Vagina (tissue), 2 donors: ENCODE measurements around the gene MALL. TPM values are rescaled to one million over a fixed set of nuclear protein-coding genes. Genes with fewer than 3 reads are reported as not detected.
"Not testable (repeated sequence)": the region's sequence is repeated elsewhere in the genome, so short reads cannot be mapped to it uniquely, and the experiment has no call there.

Source experiments
- DNase-seq, 2 donors: peaks; one replicate each; pipeline ENCODE4 v3.0.0-alpha.2; 2017; ENCODE audit errors: extremely low spot score in 2 of 2
- H3K27ac ChIP-seq: fragments of 200-600 bp; sonication (generic); one replicate; pipeline ENCODE4 v1.5.1; 2019
- H3K27me3 ChIP-seq: fragments of 200-600 bp; sonication (generic); one replicate; pipeline ENCODE4 v1.5.1; 2019
- H3K36me3 ChIP-seq, 2 donors: fragments of 200-600 bp; sonication (generic); one replicate each; pipeline ENCODE4 v1.5.1; 2017 to 2019
- H3K4me1 ChIP-seq: fragments of 200-600 bp; sonication (generic); one replicate; pipeline ENCODE4 v1.5.1; 2019
- H3K4me3 ChIP-seq, 2 donors: fragments of 200-600 bp; sonication (generic); 1 replicate in 1 of 2; 2 replicates in 1 of 2; pipeline ENCODE4 v1.5.1; 2016 to 2019
- H3K9me3 ChIP-seq: fragments of 200-600 bp; sonication (generic); one replicate; pipeline ENCODE4 v1.5.1; 2019
- POLR2A ChIP-seq, 2 donors: fragments of 450-650 bp; IDR thresholded peaks; one replicate each; pipeline ENCODE4 v1.6.1; 2017; ENCODE audit warnings: antibody characterized with exemption in 2 of 2, mild to moderate bottlenecking in 2 of 2, moderate library complexity in 2 of 2
- POLR2AphosphoS5 ChIP-seq, 2 donors: sonication (generic); formaldehyde crosslinking; IDR thresholded peaks; one replicate each; pipeline ENCODE4 v1.9.0; 2017; ENCODE audit warnings: antibody characterized with exemption in 2 of 2, mild to moderate bottlenecking in 2 of 2, low read depth in 1 of 2; ENCODE audit not compliant: insufficient read depth in 1 of 2
- intact Hi-C: fragments of 100-400 bp; cut with DNase I; formaldehyde crosslinking; loops from one replicate; pipeline ENCODE4 v1.15.1; 2023
- total RNA-seq: library from RNA; depleted of rRNA; stranded (reverse); fragments of >200 nt; gene quantifications from one replicate; pipeline ENCODE4 v1.2.3, GENCODE V29; 2016
- TF ChIP-seq, protein P1 (sequence below), 3 experiments: fragments of 450-650 bp in 2 of 3; fragments of 200-600 bp in 1 of 3; sonication (generic) in 1 of 3; IDR thresholded peaks; one replicate each; pipeline ENCODE4 v1.5.1; 2017 to 2019; ENCODE audit warnings: antibody characterized with exemption in 3 of 3, mild to moderate bottlenecking in 2 of 3, moderate library complexity in 2 of 3

The MALL gene
- total RNA-seq, 1 donor from 2014 or later: 56.7 TPM

DNA sequence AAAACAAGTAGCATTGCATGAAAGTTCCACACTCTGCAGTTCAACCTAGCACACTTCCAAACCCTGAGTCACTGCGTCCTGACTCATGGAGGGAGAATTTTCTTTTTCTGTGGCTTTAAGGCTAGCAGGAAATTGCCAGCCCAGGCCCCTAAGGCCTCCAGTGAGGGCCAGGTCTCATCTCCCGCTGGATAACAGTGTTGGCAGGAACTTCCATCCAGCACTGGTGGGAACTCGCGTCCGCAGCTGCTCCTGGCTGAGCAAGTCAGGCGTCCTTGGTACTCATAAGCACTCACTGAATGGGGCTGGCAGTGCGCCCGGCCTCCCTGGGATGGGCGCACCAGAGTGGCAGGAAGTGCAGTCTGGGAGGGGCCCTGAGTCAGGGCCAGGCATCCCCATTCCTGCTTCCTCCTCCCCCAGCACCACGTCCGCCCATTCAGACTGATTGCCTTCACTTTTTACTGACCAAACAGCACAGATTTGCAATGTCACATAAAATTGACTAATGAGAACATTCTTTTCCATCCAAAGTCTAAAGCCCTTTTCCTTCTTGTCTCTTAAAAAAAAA, 14.3 kb downstream of the MALL start:
- H3K4me3 ChIP-seq: peak overlapping the region; percentile 16 to 30
- no peaks in the 10 kb centered on the region for H3K27me3 ChIP-seq
- peak; percentile 91 to 95 for TF ChIP-seq POLR2AphosphoS5 (IDR thresholded peaks at IDR 0.05; ENCODE audit: insufficient read depth in 1 of 2, low read depth in 1 of 2)
- TF ChIP-seq, protein P1, sequence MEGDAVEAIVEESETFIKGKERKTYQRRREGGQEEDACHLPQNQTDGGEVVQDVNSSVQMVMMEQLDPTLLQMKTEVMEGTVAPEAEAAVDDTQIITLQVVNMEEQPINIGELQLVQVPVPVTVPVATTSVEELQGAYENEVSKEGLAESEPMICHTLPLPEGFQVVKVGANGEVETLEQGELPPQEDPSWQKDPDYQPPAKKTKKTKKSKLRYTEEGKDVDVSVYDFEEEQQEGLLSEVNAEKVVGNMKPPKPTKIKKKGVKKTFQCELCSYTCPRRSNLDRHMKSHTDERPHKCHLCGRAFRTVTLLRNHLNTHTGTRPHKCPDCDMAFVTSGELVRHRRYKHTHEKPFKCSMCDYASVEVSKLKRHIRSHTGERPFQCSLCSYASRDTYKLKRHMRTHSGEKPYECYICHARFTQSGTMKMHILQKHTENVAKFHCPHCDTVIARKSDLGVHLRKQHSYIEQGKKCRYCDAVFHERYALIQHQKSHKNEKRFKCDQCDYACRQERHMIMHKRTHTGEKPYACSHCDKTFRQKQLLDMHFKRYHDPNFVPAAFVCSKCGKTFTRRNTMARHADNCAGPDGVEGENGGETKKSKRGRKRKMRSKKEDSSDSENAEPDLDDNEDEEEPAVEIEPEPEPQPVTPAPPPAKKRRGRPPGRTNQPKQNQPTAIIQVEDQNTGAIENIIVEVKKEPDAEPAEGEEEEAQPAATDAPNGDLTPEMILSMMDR (IDR thresholded peaks at IDR 0.05): no peak
- intact Hi-C loops: no loop called here
- no peaks in the 10 kb centered on the region for H3K9me3 ChIP-seq
- H3K27ac ChIP-seq: peak overlapping the region; percentile 84
- H3K4me1 ChIP-seq: peaks cover 59% of the 10 kb centered on the region
- DNase-seq: peak; percentile 97 to 98
- H3K36me3 ChIP-seq: no peaks in the 10 kb centered on the region

DNA sequence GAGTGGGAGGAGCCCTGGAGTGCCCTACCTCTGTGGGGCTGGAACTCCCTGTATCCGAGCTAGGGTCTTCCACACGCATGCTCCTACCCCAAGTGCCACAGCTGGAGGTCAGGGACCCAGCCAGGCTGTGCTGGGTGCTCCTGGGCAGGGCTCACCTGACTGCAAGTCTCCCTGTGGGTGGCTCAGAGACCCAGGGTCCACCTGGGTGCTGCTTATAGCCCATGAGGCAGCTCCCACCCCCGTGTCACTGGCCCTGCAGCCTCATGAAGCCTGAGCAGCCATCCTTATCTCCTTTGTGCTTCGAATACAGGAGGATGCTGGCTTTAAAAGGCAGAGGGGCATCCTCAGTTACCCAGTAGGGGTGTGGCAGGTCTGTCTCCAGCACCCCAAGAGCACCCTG, 14.7 kb downstream of the MALL start:
- intact Hi-C loops: not testable (repeated sequence)
- Histone ChIP-seq H3K4me3 (peak overlapping the region in 1 of 2 donors; percentile 30), H3K4me1 (peaks cover 61% of the 10 kb centered on the region)

DNA sequence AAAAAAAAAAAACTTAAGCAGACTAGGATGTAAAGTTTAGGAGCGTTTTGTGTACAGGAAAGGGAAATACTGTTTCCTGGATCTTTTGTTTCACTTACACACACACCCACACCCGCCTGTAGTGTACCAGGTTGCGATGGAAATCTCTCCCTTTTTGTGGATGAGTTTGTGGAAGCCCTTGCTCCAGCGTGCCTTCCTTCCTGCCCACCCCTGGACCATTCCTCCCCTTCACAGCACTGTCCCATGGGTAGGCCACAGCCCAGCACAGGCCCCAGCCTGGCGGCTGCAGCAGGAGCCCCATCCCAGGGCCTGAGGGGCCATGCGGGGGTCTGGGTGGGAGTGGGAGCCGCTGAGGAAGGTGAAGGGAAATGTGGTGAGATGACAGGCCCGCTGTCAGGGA, 15.1 kb downstream of the MALL start:
- H3K27ac ChIP-seq: peak overlapping the region; percentile 84
- no peaks in the 10 kb centered on the region for H3K36me3 ChIP-seq

More for the DNA sequence above, 14.7 kb downstream of the MALL start:
- not testable (repeated sequence) for H3K27me3 ChIP-seq, DNase-seq, H3K36me3 ChIP-seq, H3K9me3 ChIP-seq
- peak overlapping the region; percentile 84 for H3K27ac ChIP-seq

GRCh38 chr2:110099471-110100225, 16.0 kb downstream of the MALL start:
- TF ChIP-seq, protein P1 (IDR thresholded peaks at IDR 0.05): no peak
- TF ChIP-seq POLR2AphosphoS5 (IDR thresholded peaks at IDR 0.05; ENCODE audit: insufficient read depth in 1 of 2, low read depth in 1 of 2) (no peak), POLR2A (IDR thresholded peaks at IDR 0.05) (no peak)
- H3K27ac ChIP-seq: peak overlapping the region; percentile 84
- H3K9me3 ChIP-seq: no peaks in the 10 kb centered on the region
- no peak overlapping the region for H3K4me3 ChIP-seq
- H3K27me3 ChIP-seq: no peaks in the 10 kb centered on the region
- intact Hi-C loops: no loop called here
- DNase-seq: peak in 1 of 2 donors; percentile 81
- H3K4me1 ChIP-seq: peaks cover 52% of the 10 kb centered on the region
- H3K36me3 ChIP-seq: no peaks in the 10 kb centered on the region

More for the DNA sequence above, 15.1 kb downstream of the MALL start:
- Histone ChIP-seq H3K9me3 (no peaks in the 10 kb centered on the region), H3K4me3 (no peak overlapping the region), H3K27me3 (no peaks in the 10 kb centered on the region), H3K4me1 (peaks cover 60% of the 10 kb centered on the region)
- no peak for TF ChIP-seq POLR2A (IDR thresholded peaks at IDR 0.05)
- TF ChIP-seq, protein P1 (IDR thresholded peaks at IDR 0.05): no peak
- no peak for TF ChIP-seq POLR2AphosphoS5 (IDR thresholded peaks at IDR 0.05; ENCODE audit: insufficient read depth in 1 of 2, low read depth in 1 of 2)
- intact Hi-C loops: no loop called here
- no peak for DNase-seq

GRCh38 chr2:110099038-110099425, 16.6 kb downstream of the MALL start:
- peak in 1 of 2 donors; percentile 79 for DNase-seq
- Histone ChIP-seq H3K4me3 (no peak overlapping the region), H3K27me3 (no peaks in the 10 kb centered on the region), H3K4me1 (peaks cover 45% of the 10 kb centered on the region), H3K36me3 (no peaks in the 10 kb centered on the region), H3K27ac (no peak overlapping the region), H3K9me3 (no peaks in the 10 kb centered on the region)
- no peak for TF ChIP-seq POLR2AphosphoS5 (IDR thresholded peaks at IDR 0.05; ENCODE audit: insufficient read depth in 1 of 2, low read depth in 1 of 2)
- TF ChIP-seq, protein P1 (IDR thresholded peaks at IDR 0.05): no peak
- no peak for TF ChIP-seq POLR2A (IDR thresholded peaks at IDR 0.05)
- intact Hi-C loops: no loop called here
